AG09319 (cell line): Measurements from ENCODE around the gene EMCN.

Experiments used
- DNase-seq: peaks from one replicate; pipeline ENCODE4 v3.0.0-alpha.2; 2010; ENCODE audit warnings: low read depth; ENCODE audit errors: extremely low read depth
- CTCF ChIP-seq: IDR thresholded peaks from 2 replicates; pipeline ENCODE4 v1.5.1; 2011; ENCODE audit warnings: low read depth, mild to moderate bottlenecking, inconsistent platforms, low read length, moderate library complexity

The EMCN gene

GRCh38 chr4:100469555-100469954, 48.3 kb downstream of the EMCN start:
- no peak for DNase-seq
- no peak for TF ChIP-seq CTCF

GRCh38 chr4:100466501-100466900, 51.3 kb downstream of the EMCN start:
- no peak for DNase-seq
- no peak for TF ChIP-seq CTCF

GRCh38 chr4:100461807-100462605, 55.8 kb downstream of the EMCN start:
- DNase-seq: no peak
- TF ChIP-seq CTCF: no peak

GRCh38 chr4:100450449-100450848, 67.4 kb downstream of the EMCN start:
- DNase-seq: no peak
- no peak for TF ChIP-seq CTCF

GRCh38 chr4:100431416-100431815, 86.4 kb downstream of the EMCN start:
- TF ChIP-seq CTCF: no peak
- no peak for DNase-seq

GRCh38 chr4:100430451-100430850, 87.4 kb downstream of the EMCN start:
- no peak for DNase-seq
- TF ChIP-seq CTCF: no peak

GRCh38 chr4:100429616-100430015, 88.2 kb downstream of the EMCN start:
- DNase-seq: no peak
- TF ChIP-seq CTCF: no peak
